NCI-H187 (cell line): ENCODE data around the gene PCDHGC3.

ENCODE experiments used
- DNase-seq, 2 experiments: peaks; one replicate each; lab custom pipeline; 2025; lab: John Stamatoyannopoulos, UW

Gene PCDHGC3

GRCh38 chr5:141485321-141486055 is 9.7 kb downstream of the PCDHGC3 start:
- DNase-seq, result no peak

- DNase-seq, result no peak
Measured at GRCh38 chr5:141486091-141486490, 10.3 kb downstream of the PCDHGC3 start.

- DNase-seq, result no peak
Measured at GRCh38 chr5:141487131-141487530, 11.4 kb downstream of the PCDHGC3 start.

- no peak for DNase-seq
Measured at GRCh38 chr5:141488591-141489561, 13.1 kb downstream of the PCDHGC3 start, which contains the start of gene PCDHGC5. Gene PCDHGC5, plus strand, starts transcription at chr5:141489081. Its CDS starts 160 bp downstream, at chr5:141489241.

DNA sequence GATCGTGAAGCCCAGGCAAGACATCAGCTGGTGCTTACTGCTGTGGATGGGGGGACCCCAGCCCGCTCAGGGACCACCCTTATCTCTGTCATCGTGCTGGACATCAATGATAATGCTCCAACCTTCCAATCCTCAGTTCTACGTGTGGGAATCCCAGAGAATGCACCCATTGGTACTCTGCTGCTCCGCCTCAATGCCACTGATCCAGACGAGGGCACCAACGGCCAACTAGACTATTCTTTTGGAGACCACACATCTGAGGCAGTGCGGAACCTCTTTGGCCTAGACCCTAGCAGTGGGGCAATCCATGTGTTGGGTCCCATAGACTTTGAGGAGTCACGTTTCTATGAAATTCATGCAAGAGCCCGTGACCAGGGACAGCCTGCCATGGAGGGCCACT is 14.1 kb downstream of the PCDHGC3 start:
- no peak for DNase-seq

DNA sequence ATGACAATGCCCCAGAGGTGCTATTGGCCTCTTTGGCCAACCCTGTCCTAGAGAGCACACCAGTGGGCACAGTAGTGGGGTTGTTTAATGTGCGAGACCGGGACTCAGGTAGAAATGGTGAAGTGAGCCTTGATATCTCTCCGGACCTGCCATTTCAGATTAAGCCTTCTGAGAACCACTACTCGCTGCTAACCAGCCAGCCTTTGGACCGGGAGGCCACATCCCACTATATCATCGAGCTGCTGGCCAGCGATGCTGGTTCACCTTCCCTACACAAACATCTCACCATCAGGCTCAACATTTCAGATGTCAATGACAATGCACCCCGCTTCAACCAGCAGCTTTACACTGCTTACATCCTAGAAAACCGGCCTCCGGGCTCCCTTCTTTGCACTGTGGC is 14.5 kb downstream of the PCDHGC3 start:
- DNase-seq, result no peak

- no peak for DNase-seq
Measured at GRCh38 chr5:141490771-141491170, 15.0 kb downstream of the PCDHGC3 start.

- no peak for DNase-seq
Measured at GRCh38 chr5:141491323-141492167, 15.8 kb downstream of the PCDHGC3 start.

DNA sequence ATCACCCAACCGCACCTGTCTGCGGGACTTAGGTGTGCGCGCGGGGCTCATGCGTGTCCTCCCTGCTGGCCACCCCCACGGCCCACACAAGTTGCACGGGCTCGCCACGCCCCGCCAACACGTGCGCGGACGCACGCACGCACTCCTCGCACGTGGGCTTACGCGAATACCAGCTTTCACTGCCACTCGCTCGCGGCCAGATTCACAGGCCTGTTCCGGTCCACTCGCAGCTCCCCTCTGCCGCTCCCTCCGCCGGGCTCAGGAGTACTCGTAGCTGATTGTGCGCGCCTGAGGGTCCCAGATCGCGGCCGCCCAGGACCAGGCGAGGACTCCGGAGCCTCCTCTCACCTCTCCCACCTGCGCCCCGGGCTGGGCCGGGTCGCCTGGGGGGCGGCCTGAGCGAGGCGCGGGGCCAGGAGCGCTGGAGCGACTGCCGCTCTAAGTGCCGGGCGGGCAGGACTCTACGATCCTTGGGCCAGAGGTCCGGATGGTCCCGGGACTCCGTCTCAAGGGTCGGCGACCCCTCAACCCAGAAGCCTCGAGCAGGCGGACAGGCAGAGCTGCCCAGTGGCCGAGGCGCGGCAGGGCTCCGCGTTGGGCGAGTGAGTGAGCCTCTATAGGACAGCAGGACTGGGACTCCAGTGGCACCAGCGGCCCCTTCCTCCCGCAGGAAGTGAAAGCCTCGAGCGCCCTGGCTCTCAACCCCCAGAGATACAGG is 16.6 kb downstream of the PCDHGC3 start:
- no peak for DNase-seq

DNA sequence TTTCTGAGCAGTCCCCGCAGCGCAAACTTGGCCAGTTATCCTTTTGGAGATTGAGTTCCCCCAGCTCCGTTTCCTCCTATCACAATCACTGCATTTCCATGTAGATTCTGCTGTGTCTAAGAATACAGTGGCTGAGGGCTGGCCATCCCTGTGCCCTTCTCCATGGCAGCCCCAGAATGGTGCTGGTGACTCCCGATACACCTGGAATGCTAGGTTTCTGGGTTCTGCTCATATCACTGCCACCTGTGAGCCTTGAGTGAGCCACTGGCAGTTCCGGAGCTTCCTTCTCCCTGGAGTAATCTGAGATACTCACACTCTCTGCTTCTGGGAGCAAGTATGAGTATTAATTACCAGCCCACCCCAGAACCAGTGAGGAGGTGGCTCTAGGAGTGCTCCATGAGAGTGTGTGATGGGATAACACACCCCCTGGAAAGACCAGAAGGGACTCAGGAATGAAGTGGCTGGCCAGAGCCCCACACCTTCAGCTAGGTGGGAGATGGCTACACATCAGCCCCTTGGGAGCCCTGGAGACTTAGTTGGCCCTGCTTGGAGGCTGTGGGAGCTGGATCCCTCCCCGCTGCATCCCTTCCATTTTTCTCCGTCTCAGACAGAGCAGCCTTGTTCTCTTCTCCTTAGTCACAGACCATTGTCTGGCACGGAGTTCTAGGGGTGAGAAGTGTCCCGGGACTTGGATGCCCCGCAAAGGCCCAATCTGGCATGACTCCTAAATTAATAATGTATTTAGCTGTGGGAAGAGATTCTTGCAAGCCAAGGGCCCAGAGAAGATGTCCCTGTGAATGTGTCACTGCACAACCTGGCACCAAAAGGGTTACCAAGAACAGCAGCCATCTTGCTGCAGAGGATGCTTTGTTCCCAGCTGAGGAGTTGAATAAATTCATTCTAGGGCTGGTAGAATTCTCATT is 18.0 kb downstream of the PCDHGC3 start:
- DNase-seq, result no peak

DNA sequence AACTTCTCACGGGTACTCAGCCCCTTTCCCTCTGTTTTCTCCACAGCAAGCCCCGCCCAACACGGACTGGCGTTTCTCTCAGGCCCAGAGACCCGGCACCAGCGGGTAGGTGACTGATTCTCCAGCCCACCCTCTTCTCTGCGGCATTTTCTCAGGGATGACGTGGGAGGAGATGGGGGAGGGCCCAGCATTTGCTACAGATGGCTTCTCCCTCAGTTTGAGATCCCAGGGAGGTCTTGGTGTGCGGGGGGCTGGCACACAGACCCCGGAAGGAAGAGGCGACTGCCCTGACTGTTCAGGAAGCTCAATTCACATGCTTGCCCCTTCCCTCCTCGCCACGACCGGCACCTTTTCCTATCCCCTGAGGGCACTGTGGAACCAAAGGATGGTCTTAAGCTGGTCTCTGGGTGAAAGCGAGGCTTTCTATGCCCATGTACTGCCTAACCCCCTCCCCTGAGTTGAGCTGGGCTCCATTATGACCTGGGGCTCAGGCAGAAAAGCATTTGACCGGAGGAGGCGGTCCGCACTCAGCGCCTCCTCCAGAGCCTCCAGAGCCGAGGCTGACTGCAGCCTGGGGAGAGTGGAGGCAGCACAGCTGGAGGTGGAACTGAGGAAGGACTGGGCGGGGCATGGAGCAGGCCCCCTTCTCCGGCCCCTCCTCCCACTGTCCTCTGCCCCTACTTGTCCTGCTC is 19.1 kb downstream of the PCDHGC3 start:
- DNase-seq, result no peak

DNA sequence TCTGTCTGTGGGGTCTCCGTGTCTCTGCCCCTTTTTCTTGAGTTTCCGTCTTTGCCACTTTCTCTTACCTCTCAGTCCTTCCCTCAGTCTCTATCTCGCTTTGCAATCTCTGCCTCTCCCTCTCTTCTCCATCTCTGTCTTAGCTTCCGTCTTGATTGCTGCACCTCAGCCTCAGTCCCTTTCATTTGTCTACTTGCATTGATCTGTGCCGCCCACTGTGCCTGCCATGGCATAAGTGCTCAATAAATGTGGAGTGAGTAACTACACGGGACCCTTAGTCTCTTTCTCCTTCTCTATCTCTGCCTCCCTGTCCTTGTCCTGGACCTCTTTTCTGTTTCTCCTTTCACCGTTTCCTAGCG is 19.7 kb downstream of the PCDHGC3 start:
- DNase-seq, result no peak

GRCh38 chr5:141496038-141496437 is 20.3 kb downstream of the PCDHGC3 start:
- DNase-seq, result no peak

GRCh38 chr5:141501761-141502160 is 26.0 kb downstream of the PCDHGC3 start:
- DNase-seq, result no peak

- no peak for DNase-seq
Measured at GRCh38 chr5:141503681-141504080, 27.9 kb downstream of the PCDHGC3 start.

DNA sequence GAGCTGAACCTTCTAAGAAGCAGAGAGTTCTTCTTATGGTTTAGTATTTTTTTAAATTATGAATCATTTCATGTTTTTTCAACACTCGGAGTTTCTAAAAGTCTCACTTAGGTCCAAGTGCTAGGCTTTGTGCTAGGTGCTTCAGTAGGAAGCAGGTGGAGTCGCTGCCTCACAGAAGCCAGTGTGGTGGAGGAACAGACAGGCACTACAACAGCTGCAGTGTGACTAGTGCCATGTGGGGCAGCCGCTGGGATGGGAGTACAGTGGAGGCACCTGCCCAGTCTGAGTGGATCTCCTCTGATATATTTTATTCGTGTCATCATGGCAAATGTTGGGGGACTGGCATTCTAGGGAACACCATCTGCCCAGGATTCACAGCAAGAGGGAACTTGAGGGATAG is 28.4 kb downstream of the PCDHGC3 start:
- DNase-seq, result no peak

DNA sequence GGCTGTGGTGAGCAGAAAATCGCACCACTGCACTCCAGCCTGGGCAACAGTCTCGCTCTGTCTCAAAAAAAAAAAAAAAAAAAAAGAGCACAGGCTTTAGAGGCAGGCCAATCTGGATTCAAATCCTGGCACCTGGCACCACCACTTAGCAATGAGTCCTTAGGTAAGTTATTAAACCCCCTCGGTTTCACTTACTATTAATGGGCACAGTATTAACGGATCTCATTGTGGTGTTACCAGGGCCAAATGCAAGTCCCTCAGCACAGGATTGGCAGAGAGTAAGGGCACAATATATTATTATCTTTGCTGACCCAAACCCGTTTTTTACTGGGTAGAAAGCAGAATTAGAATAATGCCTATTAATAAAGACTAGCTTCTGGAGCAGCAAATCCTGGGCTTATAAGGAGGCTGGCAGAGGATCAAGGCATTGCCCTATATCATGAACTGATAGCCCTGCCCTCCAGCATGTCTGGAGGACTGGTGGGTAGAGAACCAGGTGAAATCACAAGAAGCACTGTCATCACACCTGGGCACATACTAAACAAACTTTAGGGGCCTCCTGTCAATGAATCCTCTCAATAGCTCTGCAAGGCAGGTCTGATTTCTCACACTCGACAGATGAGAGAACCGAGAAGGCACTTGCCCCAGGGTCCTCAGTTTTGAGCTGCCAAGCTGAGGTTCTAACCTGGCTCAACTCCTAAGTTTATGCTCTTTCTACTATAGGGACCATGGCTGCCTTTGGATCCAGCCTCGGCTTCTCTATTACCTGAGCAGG is 30.8 kb downstream of the PCDHGC3 start:
- no peak for DNase-seq

DNA sequence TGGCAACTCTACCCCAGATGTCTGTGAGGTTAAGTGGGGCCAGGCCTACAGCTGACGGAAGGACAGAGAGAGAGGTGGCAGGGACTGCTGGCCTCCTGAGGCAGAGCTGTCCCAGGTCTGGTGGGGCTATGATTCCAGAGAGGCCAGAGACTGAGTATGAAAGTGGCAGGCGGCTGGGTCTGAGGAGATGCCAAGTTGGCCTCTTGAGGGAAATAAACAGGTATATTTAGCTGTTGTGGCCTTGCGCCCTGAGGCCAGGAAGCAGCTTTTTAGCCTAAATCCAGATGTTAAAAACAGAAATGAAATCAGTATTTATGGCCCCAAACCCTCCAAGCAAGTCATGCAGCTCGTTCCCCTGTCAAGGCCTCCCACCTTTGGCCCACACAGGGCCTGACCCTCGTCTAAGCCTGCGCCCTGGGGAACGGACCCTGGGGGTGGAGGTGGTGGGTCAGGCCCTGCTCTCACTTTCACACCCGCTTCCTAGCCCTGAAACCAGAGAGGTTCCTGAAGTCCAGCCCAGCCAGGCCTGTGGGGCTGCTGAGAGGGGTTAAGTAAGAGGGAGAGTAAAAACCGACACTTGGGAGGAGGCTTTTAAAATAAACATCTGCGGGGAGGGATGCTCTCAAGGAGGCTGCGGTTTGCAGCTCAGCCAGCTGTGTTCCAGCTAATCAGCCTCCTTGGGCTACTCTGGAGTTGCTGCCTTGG is 31.8 kb downstream of the PCDHGC3 start:
- no peak for DNase-seq
